Measurements from ENCODE around the gene BCAR1. TPM values are rescaled to one million over a fixed set of nuclear protein-coding genes. Genes with fewer than 3 reads are reported as not detected.
"Not testable (repeated sequence)": the region's sequence is repeated elsewhere in the genome, so short reads cannot be mapped to it uniquely, and the experiment has no call there.

Gene BCAR1
- total and polyA plus RNA-seq, 7 experiments from 2014 or later: not detected

GRCh38 chr16:75209514-75209913 lies 41.9 kb downstream of the BCAR1 start:
- H3K4me1 ChIP-seq (ENCODE audit: control insufficient read depth in 2 of 2, insufficient read depth in 2 of 2, low read length in 2 of 2); POLR2A ChIA-PET; H3K4me3 ChIP-seq (ENCODE audit: low read length); H3K9me3 Mint-ChIP-seq; H3K36me3 ChIP-seq (ENCODE audit: control insufficient read depth in 2 of 3, insufficient read depth in 3 of 3, low read length in 3 of 3); ATAC-seq; H3K9me3 ChIP-seq (ENCODE audit: control insufficient read depth in 2 of 3, low read length in 3 of 3); DNase-seq; H3K27ac Mint-ChIP-seq; intact Hi-C loops (cut with micrococcal nuclease); H3K27me3 ChIP-seq (ENCODE audit: control insufficient read depth in 2 of 2, insufficient read depth in 2 of 2, low read length in 2 of 2); H3K4me3 Mint-ChIP-seq; H3K36me3 Mint-ChIP-seq; CTCF ChIA-PET; H3K27me3 Mint-ChIP-seq; H3K4me1 Mint-ChIP-seq; H3K27ac ChIP-seq (ENCODE audit: low read depth, low read length): not testable (repeated sequence)

- no peaks in the 10 kb centered on the region for H3K9me3 Mint-ChIP-seq
- Histone ChIP-seq H3K9me3 (ENCODE audit: control insufficient read depth in 2 of 3, low read length in 3 of 3) (no peaks in the 10 kb centered on the region), H3K36me3 (ENCODE audit: control insufficient read depth in 2 of 3, insufficient read depth in 3 of 3, low read length in 3 of 3) (no peaks in the 10 kb centered on the region), H3K4me1 (ENCODE audit: control insufficient read depth in 2 of 2, insufficient read depth in 2 of 2, low read length in 2 of 2) (no peaks in the 10 kb centered on the region), H3K27me3 (ENCODE audit: control insufficient read depth in 2 of 2, insufficient read depth in 2 of 2, low read length in 2 of 2) (no peaks in the 10 kb centered on the region), H3K27ac (ENCODE audit: low read depth, low read length) (no peak overlapping the region), H3K4me3 (ENCODE audit: low read length) (no peak overlapping the region)
- CTCF ChIA-PET: no interaction called here
- H3K4me1 Mint-ChIP-seq: no peaks in the 10 kb centered on the region
- no peak overlapping the region for H3K4me3 Mint-ChIP-seq
- H3K36me3 Mint-ChIP-seq: no peaks in the 10 kb centered on the region
- POLR2A ChIA-PET: interaction anchor here (0.6 kb wide), 1 partner anchor 11 kb away, joined by 5 read pairs; no protein-coding TSS in a partner anchor
- ATAC-seq: no peak
- intact Hi-C loops (cut with micrococcal nuclease): no loop called here
- no peaks in the 10 kb centered on the region for H3K27me3 Mint-ChIP-seq
- DNase-seq: no peak
- no peak overlapping the region for H3K27ac Mint-ChIP-seq
Measured at GRCh38 chr16:75208861-75209505, 42.4 kb downstream of the BCAR1 start.

- Histone ChIP-seq H3K27ac (ENCODE audit: low read depth, low read length) (no peak overlapping the region), H3K4me1 (ENCODE audit: control insufficient read depth in 2 of 2, insufficient read depth in 2 of 2, low read length in 2 of 2) (no peaks in the 10 kb centered on the region), H3K27me3 (ENCODE audit: control insufficient read depth in 2 of 2, insufficient read depth in 2 of 2, low read length in 2 of 2) (no peaks in the 10 kb centered on the region), H3K4me3 (ENCODE audit: low read length) (no peak overlapping the region), H3K9me3 (ENCODE audit: control insufficient read depth in 2 of 3, low read length in 3 of 3) (no peaks in the 10 kb centered on the region), H3K36me3 (ENCODE audit: control insufficient read depth in 2 of 3, insufficient read depth in 3 of 3, low read length in 3 of 3) (no peaks in the 10 kb centered on the region)
- Mint-ChIP-seq H3K27me3 (no peaks in the 10 kb centered on the region), H3K36me3 (no peaks in the 10 kb centered on the region), H3K4me1 (no peaks in the 10 kb centered on the region), H3K27ac (no peak overlapping the region), H3K9me3 (no peaks in the 10 kb centered on the region), H3K4me3 (no peak overlapping the region)
- no peak for DNase-seq
- intact Hi-C loops (cut with micrococcal nuclease): no loop called here
- ChIA-PET CTCF (no interaction called here), POLR2A (interaction anchor here (0.6 kb wide), 1 partner anchor 11 kb away, joined by 5 read pairs; no protein-coding TSS in a partner anchor)
- no peak for ATAC-seq
Measured at GRCh38 chr16:75208242-75208825, 43.1 kb downstream of the BCAR1 start.

- CTCF ChIA-PET: no interaction called here
- intact Hi-C loops (cut with micrococcal nuclease): no loop called here
- Mint-ChIP-seq H3K9me3 (no peaks in the 10 kb centered on the region), H3K4me3 (no peak overlapping the region), H3K36me3 (no peaks in the 10 kb centered on the region), H3K4me1 (no peaks in the 10 kb centered on the region), H3K27ac (no peak overlapping the region), H3K27me3 (no peaks in the 10 kb centered on the region)
- no peaks in the 10 kb centered on the region for H3K36me3 ChIP-seq (ENCODE audit: control insufficient read depth in 2 of 3, insufficient read depth in 3 of 3, low read length in 3 of 3)
- no peaks in the 10 kb centered on the region for H3K4me1 ChIP-seq (ENCODE audit: control insufficient read depth in 2 of 2, insufficient read depth in 2 of 2, low read length in 2 of 2)
- POLR2A ChIA-PET: interaction anchor here (0.6 kb wide), 1 partner anchor 12 kb away, joined by 5 read pairs; no protein-coding TSS in a partner anchor
- no peak overlapping the region for H3K4me3 ChIP-seq (ENCODE audit: low read length)
- H3K9me3 ChIP-seq (ENCODE audit: control insufficient read depth in 2 of 3, low read length in 3 of 3): no peaks in the 10 kb centered on the region
- no peak overlapping the region for H3K27ac ChIP-seq (ENCODE audit: low read depth, low read length)
- H3K27me3 ChIP-seq (ENCODE audit: control insufficient read depth in 2 of 2, insufficient read depth in 2 of 2, low read length in 2 of 2): no peaks in the 10 kb centered on the region
- no peak for ATAC-seq
- DNase-seq: no peak
Measured at GRCh38 chr16:75207831-75208230, 43.6 kb downstream of the BCAR1 start.

- no peaks in the 10 kb centered on the region for H3K9me3 ChIP-seq (ENCODE audit: control insufficient read depth in 2 of 3, low read length in 3 of 3)
- H3K27me3 Mint-ChIP-seq: no peaks in the 10 kb centered on the region
- DNase-seq (no peak), ATAC-seq (no peak)
- H3K4me1 ChIP-seq (ENCODE audit: control insufficient read depth in 2 of 2, insufficient read depth in 2 of 2, low read length in 2 of 2): peaks cover 0 to 1% of the 10 kb centered on the region in 2 donors
- H3K36me3 ChIP-seq (ENCODE audit: control insufficient read depth in 2 of 3, insufficient read depth in 3 of 3, low read length in 3 of 3): no peaks in the 10 kb centered on the region
- H3K27me3 ChIP-seq (ENCODE audit: control insufficient read depth in 2 of 2, insufficient read depth in 2 of 2, low read length in 2 of 2): no peaks in the 10 kb centered on the region
- no peak within 1 kb of the TSS for H3K4me3 ChIP-seq (ENCODE audit: low read length)
- H3K4me3 Mint-ChIP-seq: no peak within 1 kb of the TSS
- H3K36me3 Mint-ChIP-seq: no peaks in the 10 kb centered on the region
- intact Hi-C loops (cut with micrococcal nuclease): no loop called here
- H3K27ac Mint-ChIP-seq: no peak within 1 kb of the TSS
- peaks cover 0 to 3% (median 2%) of the 10 kb centered on the region in 7 donors for H3K4me1 Mint-ChIP-seq
- CTCF ChIA-PET: no interaction called here
- no peaks in the 10 kb centered on the region for H3K9me3 Mint-ChIP-seq
- no peak within 1 kb of the TSS for H3K27ac ChIP-seq (ENCODE audit: low read depth, low read length)
- POLR2A ChIA-PET: no interaction called here
Measured at GRCh38 chr16:75206749-75207451, 44.5 kb downstream of the BCAR1 start, which contains the start of gene CTRB2. Gene CTRB2, minus strand, starts transcription at chr16:75207161. Its CDS starts 20 bp downstream, at chr16:75207141.

GRCh38 chr16:75205961-75206748 lies 45.3 kb downstream of the BCAR1 start:
- H3K27me3 Mint-ChIP-seq; POLR2A ChIA-PET; H3K27ac Mint-ChIP-seq; DNase-seq; H3K27ac ChIP-seq (ENCODE audit: low read depth, low read length); H3K4me3 ChIP-seq (ENCODE audit: low read length); H3K36me3 Mint-ChIP-seq; H3K4me1 ChIP-seq (ENCODE audit: control insufficient read depth in 2 of 2, insufficient read depth in 2 of 2, low read length in 2 of 2); H3K9me3 ChIP-seq (ENCODE audit: control insufficient read depth in 2 of 3, low read length in 3 of 3); intact Hi-C loops (cut with micrococcal nuclease); H3K9me3 Mint-ChIP-seq; H3K4me3 Mint-ChIP-seq; CTCF ChIA-PET; H3K36me3 ChIP-seq (ENCODE audit: control insufficient read depth in 2 of 3, insufficient read depth in 3 of 3, low read length in 3 of 3); H3K27me3 ChIP-seq (ENCODE audit: control insufficient read depth in 2 of 2, insufficient read depth in 2 of 2, low read length in 2 of 2): not testable (repeated sequence)
- ATAC-seq: peak; percentile 11
- peaks cover 3 to 11% (median 10%) of the 10 kb centered on the region in 7 donors for H3K4me1 Mint-ChIP-seq
